GM12878 (cell line): Measurements from ENCODE around the gene MEIOSIN. TPM values are rescaled to one million over a fixed set of nuclear protein-coding genes. Genes with fewer than 3 reads are reported as not detected.

Source experiments
- ATAC-seq: fragments of 200-7000 bp; cut with Tn5 transposase; 3 replicates; pipeline ENCODE4 v1.9.1; 2020; ENCODE audit warnings: mild to moderate bottlenecking, moderate library complexity
- BruUV-seq: library from RNA; stranded (reverse); fragments of 400-500 nt; replicated peaks from 2 replicates; lab custom pipeline; 2021; lab: Mats Ljungman, UMichigan
- CTCF ChIA-PET: fragments of 300-600 bp; sonication (Branson Sonifier 250); formaldehyde crosslinking; extraction: SDS; loops from one replicate; lab custom pipeline; 2021; ENCODE audit warnings: inconsistent platforms; lab: Yijun Ruan, JAX
- POLR2A ChIA-PET: fragments of 350-600 bp; formaldehyde crosslinking; extraction: SDS; loops from one replicate; lab custom pipeline; 2021; ENCODE audit warnings: inconsistent platforms; lab: Charles Lee
- RAD21 ChIA-PET: fragments of 300-600 bp; sonication (Branson Sonifier 250); formaldehyde crosslinking; loops from one replicate; lab custom pipeline; 2023; ENCODE audit warnings: antibody characterized with exemption; ENCODE audit not compliant: unreplicated experiment; lab: Charles Lee
- SMC1A ChIA-PET: fragments of 300-600 bp; sonication (Branson Sonifier 250); formaldehyde crosslinking; loops from one replicate; lab custom pipeline; 2023; ENCODE audit not compliant: unreplicated experiment, uncharacterized antibody; lab: Charles Lee
- DNase-seq: peaks from one replicate; pipeline ENCODE4 v3.0.0-alpha.2; 2011; ENCODE audit warnings: low read depth, low spot score
- FAIRE-seq: peaks from 3 replicates; lab custom pipeline; 2011; peaks lifted over from hg19 to GRCh38; lab: Jason Lieb, UNC
- H2AFZ ChIP-seq: 2 replicates; pipeline ENCODE4 v1.6.0; 2011; ENCODE audit warnings: low read depth, low read length, control low read depth; ENCODE audit not compliant: control insufficient read depth
- H3K27ac ChIP-seq: 2 replicates; pipeline ENCODE4 v1.5.1; 2011; ENCODE audit warnings: control low read depth; ENCODE audit not compliant: control insufficient read depth, insufficient read depth
- H3K27me3 ChIP-seq, 2 experiments: replicated peaks in 1 of 2; 2 replicates each; pipeline versions ENCODE4 v1.6.0 to v1.6.1; 2011; ENCODE audit warnings: low read length in 1 of 2; ENCODE audit not compliant: control insufficient read depth in 2 of 2, insufficient read depth in 2 of 2
- H3K36me3 ChIP-seq, 2 experiments: 2 replicates each; pipeline ENCODE4 v1.5.1; 2011; ENCODE audit warnings: low read length in 1 of 2; ENCODE audit not compliant: control insufficient read depth in 2 of 2, insufficient read depth in 2 of 2
- H3K4me1 ChIP-seq: 2 replicates; pipeline ENCODE4 v1.6.1; 2011; ENCODE audit warnings: mild to moderate bottlenecking, low read length, moderate library complexity, mixed read lengths; ENCODE audit not compliant: control insufficient read depth, insufficient read depth
- H3K4me2 ChIP-seq: 2 replicates; pipeline ENCODE4 v1.6.0; 2011; ENCODE audit warnings: control low read depth; ENCODE audit not compliant: control insufficient read depth, insufficient read depth
- H3K4me3 ChIP-seq: fragments of 200-600 bp; sonication (generic); 2 replicates; pipeline ENCODE4 v1.5.1; 2016
- H3K79me2 ChIP-seq: 2 replicates; pipeline ENCODE4 v1.6.0; 2011; ENCODE audit warnings: low read length; ENCODE audit not compliant: control insufficient read depth, insufficient read depth
- H3K9ac ChIP-seq: 2 replicates; pipeline ENCODE4 v1.8.0; 2011; ENCODE audit warnings: low read length, control low read depth, mixed read lengths; ENCODE audit not compliant: control insufficient read depth, insufficient read depth
- H3K9me3 ChIP-seq: replicated peaks from 3 replicates; pipeline ENCODE4 v1.5.1; 2011; ENCODE audit warnings: mild to moderate bottlenecking, low read length; ENCODE audit not compliant: control insufficient read depth, insufficient read depth
- H4K20me1 ChIP-seq: 2 replicates; pipeline ENCODE4 v1.6.0; 2011; ENCODE audit not compliant: control insufficient read depth, insufficient read depth
- BMI1 ChIP-seq: fragments of 450-650 bp; IDR thresholded peaks from 2 replicates; pipeline ENCODE4 v1.6.1; 2016; ENCODE audit warnings: mild to moderate bottlenecking, moderate library complexity, borderline replicate concordance
- CREM ChIP-seq: IDR thresholded peaks from 2 replicates; pipeline ENCODE4 v1.6.1; 2014; ENCODE audit warnings: antibody characterized with exemption, low read depth
- KLF5 ChIP-seq: fragments of 450-650 bp; IDR thresholded peaks from 2 replicates; pipeline ENCODE4 v1.6.1; 2014; ENCODE audit warnings: mild to moderate bottlenecking; ENCODE audit not compliant: partially characterized antibody
- POLR2A ChIP-seq: IDR thresholded peaks from 2 replicates; pipeline ENCODE4 v1.6.1; 2011; ENCODE audit warnings: low read depth, mild to moderate bottlenecking, low read length
- SMARCA5 ChIP-seq: fragments of 450-650 bp; IDR thresholded peaks from 2 replicates; pipeline ENCODE4 v1.6.1; 2017; ENCODE audit warnings: mild to moderate bottlenecking
- SPI1 ChIP-seq: IDR thresholded peaks from 2 replicates; pipeline ENCODE4 v1.6.1; 2011; ENCODE audit warnings: low read depth, mild to moderate bottlenecking, low read length, moderate library complexity, borderline replicate concordance; ENCODE audit not compliant: insufficient read depth
- SREBF1 ChIP-seq: IDR thresholded peaks from 2 replicates; pipeline ENCODE4 v1.6.1; 2012; ENCODE audit warnings: mild to moderate bottlenecking, low read length
- TAF1 ChIP-seq: IDR thresholded peaks from 2 replicates; pipeline ENCODE4 v1.6.1; 2011; ENCODE audit warnings: mild to moderate bottlenecking, low read depth, low read length, borderline replicate concordance
- TCF7 ChIP-seq: IDR thresholded peaks from 2 replicates; pipeline ENCODE4 v1.6.1; 2014; ENCODE audit warnings: antibody characterized with exemption, borderline replicate concordance
- ZNF207 ChIP-seq: fragments of 450-650 bp; IDR thresholded peaks from 2 replicates; pipeline ENCODE4 v1.6.1; 2014; ENCODE audit warnings: antibody characterized with exemption, mild to moderate bottlenecking, borderline replicate concordance
- ZNF24 ChIP-seq: fragments of 450-650 bp; IDR thresholded peaks from 2 replicates; pipeline ENCODE4 v1.6.1; 2017; ENCODE audit warnings: antibody characterized with exemption, mild to moderate bottlenecking
- WGBS: methylation state at CpG from one replicate; pipeline ENCODE4 v1.1.6; 2016; ENCODE audit warnings: low lambda C conversion rate; ENCODE audit not compliant: insufficient replicate concordance, insufficient coverage; ENCODE audit errors: missing lambda C conversion rate; 5-methylcytosine and 5-hydroxymethylcytosine counted together
- in situ Hi-C: fragments of 300-500 bp; cut with MboI; formaldehyde crosslinking; loops from 9 replicates; pipeline ENCODE4 v1.14.3; 2018; ENCODE audit warnings: mixed read lengths
- intact Hi-C: fragments of 100-400 bp; cut with micrococcal nuclease; formaldehyde crosslinking; loops from one replicate; pipeline ENCODE4 v1.14.2; 2022; ENCODE audit not compliant: unreplicated experiment
- polyA plus RNA-seq, 11 experiments: library from polyadenylated mRNA; depleted of rRNA in 4 of 11; unstranded in 6 of 11; stranded (reverse) in 5 of 11; fragments of >200 nt; fragmentation: Nextera tagmentation in 4 of 11; fragmentation: Illumina TruSeq in 1 of 11; extraction: Ambion mirVana in 4 of 11; extraction: Trizol in 1 of 11; gene quantifications; 1 replicate in 1 of 11; 2 replicates in 10 of 11; pipeline versions ENCODE4 v1.2.1 to v1.2.3, GENCODE V29; 2011 to 2016; ENCODE audit warnings: inconsistent platforms in 2 of 11, missing spikeins in 2 of 11, low read depth in 1 of 11
- total RNA-seq, 4 experiments: library from RNA; depleted of rRNA in 3 of 4; stranded (reverse); fragments of >200 nt in 3 of 4; fragmentation: Illumina TruSeq in 1 of 4; extraction: Trizol in 1 of 4; gene quantifications; 2 replicates each; pipeline versions ENCODE4 v1.2.1 to v1.2.3, GENCODE V29; 2013 to 2021
- TF ChIP-seq, protein P1 (sequence below): IDR thresholded peaks from 2 replicates; pipeline ENCODE4 v1.6.1; 2012; ENCODE audit warnings: low read length, inconsistent platforms
- TF ChIP-seq, protein P2 (sequence below): fragments of 450-650 bp; formaldehyde crosslinking; IDR thresholded peaks from 2 replicates; pipeline ENCODE4 v1.4.0; 2020; ENCODE audit warnings: mild to moderate bottlenecking, moderate library complexity
- TF ChIP-seq, protein P3 (sequence below): fragments of 150-350 bp; IDR thresholded peaks from 2 replicates; pipeline ENCODE4 v1.6.1; 2014; ENCODE audit warnings: mild to moderate bottlenecking, low read depth, low read length

Gene MEIOSIN
- total and polyA plus RNA-seq, 10 of the 15 experiments (the other 5 are each of a cell fraction or from before 2014, with no cell fraction given) = 0.05 to 0.66 (median 0.14) TPM; not detected in 4

DNA sequence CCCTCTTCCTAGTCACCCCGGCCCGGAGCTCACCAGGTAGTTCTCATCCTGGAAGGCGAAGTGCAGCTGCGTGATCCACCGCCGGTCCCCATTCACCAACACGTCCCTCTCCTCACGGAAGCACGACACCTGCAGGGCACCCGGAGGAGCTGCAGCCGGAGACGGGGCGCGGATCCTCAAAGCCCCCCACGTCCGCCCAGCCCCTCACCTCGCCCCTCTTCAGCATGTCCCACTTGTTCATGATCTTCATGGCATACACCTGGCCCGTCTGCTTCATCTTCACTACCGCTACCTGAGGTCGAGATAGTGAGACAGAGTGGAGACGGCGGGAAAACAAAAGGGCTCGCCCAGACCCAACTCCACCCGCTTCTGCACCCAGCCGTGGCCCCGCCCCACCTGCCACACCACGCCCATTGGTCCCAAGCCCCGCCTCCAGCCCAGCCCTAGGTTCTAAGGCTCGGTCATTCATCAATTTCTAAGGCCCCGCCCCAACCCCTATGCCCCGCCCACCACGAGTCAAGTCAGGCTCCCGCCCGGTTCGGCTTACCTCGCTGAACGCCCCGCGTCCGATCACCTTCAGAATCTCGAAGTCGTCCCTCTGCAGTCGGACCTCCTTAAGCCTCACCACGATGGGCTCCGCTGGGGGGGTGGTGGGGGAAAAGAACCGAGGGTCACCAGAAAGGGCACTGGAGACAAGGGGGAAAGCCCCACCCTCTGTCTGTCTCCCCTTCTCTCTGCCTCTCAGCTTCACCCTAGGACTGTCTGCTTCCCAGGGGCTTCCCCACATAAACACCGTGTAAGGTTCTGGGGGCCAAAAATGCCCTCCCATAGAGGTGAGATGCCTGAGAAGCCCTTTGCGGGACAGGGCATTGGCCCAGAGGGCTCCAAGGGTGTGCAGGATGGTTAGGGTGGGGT lies 46.2 kb downstream of the MEIOSIN start (continued):
- TF ChIP-seq, protein P1, sequence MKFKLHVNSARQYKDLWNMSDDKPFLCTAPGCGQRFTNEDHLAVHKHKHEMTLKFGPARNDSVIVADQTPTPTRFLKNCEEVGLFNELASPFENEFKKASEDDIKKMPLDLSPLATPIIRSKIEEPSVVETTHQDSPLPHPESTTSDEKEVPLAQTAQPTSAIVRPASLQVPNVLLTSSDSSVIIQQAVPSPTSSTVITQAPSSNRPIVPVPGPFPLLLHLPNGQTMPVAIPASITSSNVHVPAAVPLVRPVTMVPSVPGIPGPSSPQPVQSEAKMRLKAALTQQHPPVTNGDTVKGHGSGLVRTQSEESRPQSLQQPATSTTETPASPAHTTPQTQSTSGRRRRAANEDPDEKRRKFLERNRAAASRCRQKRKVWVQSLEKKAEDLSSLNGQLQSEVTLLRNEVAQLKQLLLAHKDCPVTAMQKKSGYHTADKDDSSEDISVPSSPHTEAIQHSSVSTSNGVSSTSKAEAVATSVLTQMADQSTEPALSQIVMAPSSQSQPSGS = no peak

DNA sequence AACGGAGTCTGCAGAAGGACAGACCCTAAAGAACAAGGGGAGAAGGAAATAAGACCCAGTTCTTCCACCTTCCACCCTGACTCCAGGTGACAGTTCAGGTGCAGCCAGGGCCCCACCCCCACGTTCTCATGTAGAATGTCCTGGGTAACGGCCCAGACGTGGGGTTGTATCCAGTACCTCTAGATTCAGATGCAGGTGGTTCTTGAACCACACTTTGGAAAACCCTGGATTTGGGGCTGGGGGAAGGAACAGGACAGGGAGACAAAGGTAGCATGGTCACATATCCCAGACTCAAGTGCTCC lies 46.9 kb downstream of the MEIOSIN start:
- Histone ChIP-seq H3K4me2 (no peak overlapping the region; the same call in 1 of the 2 replicates), H4K20me1 (no peaks in the 10 kb centered on the region), H3K27me3 (no peaks in the 10 kb centered on the region), H3K4me3 (no peak overlapping the region), H3K27ac (no peak overlapping the region), H3K9ac (no peak overlapping the region), H3K4me1 (peaks cover 11% of the 10 kb centered on the region), H3K79me2 (no peaks in the 10 kb centered on the region), H3K9me3 (no peaks in the 10 kb centered on the region), H2AFZ (no peak overlapping the region), H3K36me3 (no peaks in the 10 kb centered on the region)
- no peak for ATAC-seq
- in situ Hi-C loops = no loop called here
- POLR2A ChIA-PET = no interaction called here
- FAIRE-seq = no peak
- SMC1A ChIA-PET = no interaction called here
- WGBS = 36% methylated on average over 4 of the region's 4 CpGs
- RAD21 ChIA-PET = no interaction called here
- BruUV-seq = no TSS peak
- no peak for DNase-seq
- CTCF ChIA-PET = interaction anchor here (0.5 to 1.8 kb wide), 3 partner anchors 10 to 50 kb away, joined by 5 to 45 read pairs (median 9); partner anchors contain the start of genes DMWD, FBXO46 and SIX5
- intact Hi-C loops = no loop called here
- TF ChIP-seq, protein P2, sequence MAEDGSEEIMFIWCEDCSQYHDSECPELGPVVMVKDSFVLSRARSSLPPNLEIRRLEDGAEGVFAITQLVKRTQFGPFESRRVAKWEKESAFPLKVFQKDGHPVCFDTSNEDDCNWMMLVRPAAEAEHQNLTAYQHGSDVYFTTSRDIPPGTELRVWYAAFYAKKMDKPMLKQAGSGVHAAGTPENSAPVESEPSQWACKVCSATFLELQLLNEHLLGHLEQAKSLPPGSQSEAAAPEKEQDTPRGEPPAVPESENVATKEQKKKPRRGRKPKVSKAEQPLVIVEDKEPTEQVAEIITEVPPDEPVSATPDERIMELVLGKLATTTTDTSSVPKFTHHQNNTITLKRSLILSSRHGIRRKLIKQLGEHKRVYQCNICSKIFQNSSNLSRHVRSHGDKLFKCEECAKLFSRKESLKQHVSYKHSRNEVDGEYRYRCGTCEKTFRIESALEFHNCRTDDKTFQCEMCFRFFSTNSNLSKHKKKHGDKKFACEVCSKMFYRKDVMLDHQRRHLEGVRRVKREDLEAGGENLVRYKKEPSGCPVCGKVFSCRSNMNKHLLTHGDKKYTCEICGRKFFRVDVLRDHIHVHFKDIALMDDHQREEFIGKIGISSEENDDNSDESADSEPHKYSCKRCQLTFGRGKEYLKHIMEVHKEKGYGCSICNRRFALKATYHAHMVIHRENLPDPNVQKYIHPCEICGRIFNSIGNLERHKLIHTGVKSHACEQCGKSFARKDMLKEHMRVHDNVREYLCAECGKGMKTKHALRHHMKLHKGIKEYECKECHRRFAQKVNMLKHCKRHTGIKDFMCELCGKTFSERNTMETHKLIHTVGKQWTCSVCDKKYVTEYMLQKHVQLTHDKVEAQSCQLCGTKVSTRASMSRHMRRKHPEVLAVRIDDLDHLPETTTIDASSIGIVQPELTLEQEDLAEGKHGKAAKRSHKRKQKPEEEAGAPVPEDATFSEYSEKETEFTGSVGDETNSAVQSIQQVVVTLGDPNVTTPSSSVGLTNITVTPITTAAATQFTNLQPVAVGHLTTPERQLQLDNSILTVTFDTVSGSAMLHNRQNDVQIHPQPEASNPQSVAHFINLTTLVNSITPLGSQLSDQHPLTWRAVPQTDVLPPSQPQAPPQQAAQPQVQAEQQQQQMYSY (CRISPR knock-in tag) = no peak
- no peak for TF ChIP-seq SMARCA5
- TF ChIP-seq, protein P3, sequence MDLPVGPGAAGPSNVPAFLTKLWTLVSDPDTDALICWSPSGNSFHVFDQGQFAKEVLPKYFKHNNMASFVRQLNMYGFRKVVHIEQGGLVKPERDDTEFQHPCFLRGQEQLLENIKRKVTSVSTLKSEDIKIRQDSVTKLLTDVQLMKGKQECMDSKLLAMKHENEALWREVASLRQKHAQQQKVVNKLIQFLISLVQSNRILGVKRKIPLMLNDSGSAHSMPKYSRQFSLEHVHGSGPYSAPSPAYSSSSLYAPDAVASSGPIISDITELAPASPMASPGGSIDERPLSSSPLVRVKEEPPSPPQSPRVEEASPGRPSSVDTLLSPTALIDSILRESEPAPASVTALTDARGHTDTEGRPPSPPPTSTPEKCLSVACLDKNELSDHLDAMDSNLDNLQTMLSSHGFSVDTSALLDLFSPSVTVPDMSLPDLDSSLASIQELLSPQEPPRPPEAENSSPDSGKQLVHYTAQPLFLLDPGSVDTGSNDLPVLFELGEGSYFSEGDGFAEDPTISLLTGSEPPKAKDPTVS = no peak
- TF ChIP-seq, protein P1 = no peak
- TF ChIP-seq KLF5 = no peak
- no peak for TF ChIP-seq SREBF1
- no peak; the same call in 1 of the 2 replicates for TF ChIP-seq POLR2A
- TF ChIP-seq SPI1 = no peak
- TF ChIP-seq ZNF24 = no peak
- TF ChIP-seq ZNF207 = no peak
- TF ChIP-seq BMI1 = no peak
- no peak for TF ChIP-seq TAF1
- no peak for TF ChIP-seq TCF7
- TF ChIP-seq CREM = no peak
